Suprapubic skin (tissue), 4 donors: ENCODE data around the gene HAPLN2. TPM values are rescaled to one million over a fixed set of nuclear protein-coding genes. Genes with fewer than 3 reads are reported as not detected.

Source experiments
- DNase-seq, 2 donors: peaks; one replicate each; pipeline ENCODE4 v3.0.0-alpha.2; 2019; ENCODE audit warnings: low spot score in 2 of 2
- H3K27ac ChIP-seq: fragments of 200-600 bp; sonication (generic); one replicate; pipeline ENCODE4 v1.5.1; 2019
- H3K27me3 ChIP-seq: fragments of 200-600 bp; sonication (generic); one replicate; pipeline ENCODE4 v1.5.1; 2019
- H3K36me3 ChIP-seq: fragments of 200-600 bp; sonication (generic); one replicate; pipeline ENCODE4 v1.5.1; 2019
- H3K4me1 ChIP-seq: fragments of 200-600 bp; sonication (generic); one replicate; pipeline ENCODE4 v1.5.1; 2019
- H3K4me3 ChIP-seq: fragments of 200-600 bp; sonication (generic); one replicate; pipeline ENCODE4 v1.5.1; 2019; ENCODE audit warnings: mild to moderate bottlenecking
- H3K9me3 ChIP-seq: fragments of 200-600 bp; sonication (generic); one replicate; pipeline ENCODE4 v1.5.1; 2019
- CTCF ChIP-seq, 2 donors: fragments of 200-600 bp in 1 of 2; fragments of 450-650 bp in 1 of 2; sonication (generic) in 1 of 2; IDR thresholded peaks; one replicate each; pipeline ENCODE4 v1.5.1; 2016 to 2019; ENCODE audit warnings: antibody characterized with exemption in 2 of 2, mild to moderate bottlenecking in 1 of 2, moderate library complexity in 1 of 2
- EP300 ChIP-seq: sonication (generic); formaldehyde crosslinking; IDR thresholded peaks from one replicate; pipeline ENCODE4 v1.6.1; 2017; ENCODE audit warnings: antibody characterized with exemption
- POLR2A ChIP-seq, 2 donors: fragments of 450-650 bp; IDR thresholded peaks; one replicate each; pipeline ENCODE4 v1.6.1; 2017; ENCODE audit warnings: antibody characterized with exemption in 2 of 2, mild to moderate bottlenecking in 2 of 2, moderate library complexity in 2 of 2
- POLR2AphosphoS5 ChIP-seq, 3 donors: sonication (generic); formaldehyde crosslinking; IDR thresholded peaks; one replicate each; pipeline ENCODE4 v1.6.1; 2017; ENCODE audit warnings: antibody characterized with exemption in 3 of 3
- WGBS: methylation state at CpG from one replicate; pipeline ENCODE4 v1.1.5; 2018; 5-methylcytosine and 5-hydroxymethylcytosine counted together
- total RNA-seq, 4 donors: library from RNA; depleted of rRNA; stranded (reverse); fragments of >200 nt; gene quantifications; one replicate each; pipeline ENCODE4 v1.1.0, GENCODE V29; 2016

The HAPLN2 gene
- total RNA-seq, 4 donors from 2014 or later = 1.0 to 2.9 TPM; not detected in 2

DNA sequence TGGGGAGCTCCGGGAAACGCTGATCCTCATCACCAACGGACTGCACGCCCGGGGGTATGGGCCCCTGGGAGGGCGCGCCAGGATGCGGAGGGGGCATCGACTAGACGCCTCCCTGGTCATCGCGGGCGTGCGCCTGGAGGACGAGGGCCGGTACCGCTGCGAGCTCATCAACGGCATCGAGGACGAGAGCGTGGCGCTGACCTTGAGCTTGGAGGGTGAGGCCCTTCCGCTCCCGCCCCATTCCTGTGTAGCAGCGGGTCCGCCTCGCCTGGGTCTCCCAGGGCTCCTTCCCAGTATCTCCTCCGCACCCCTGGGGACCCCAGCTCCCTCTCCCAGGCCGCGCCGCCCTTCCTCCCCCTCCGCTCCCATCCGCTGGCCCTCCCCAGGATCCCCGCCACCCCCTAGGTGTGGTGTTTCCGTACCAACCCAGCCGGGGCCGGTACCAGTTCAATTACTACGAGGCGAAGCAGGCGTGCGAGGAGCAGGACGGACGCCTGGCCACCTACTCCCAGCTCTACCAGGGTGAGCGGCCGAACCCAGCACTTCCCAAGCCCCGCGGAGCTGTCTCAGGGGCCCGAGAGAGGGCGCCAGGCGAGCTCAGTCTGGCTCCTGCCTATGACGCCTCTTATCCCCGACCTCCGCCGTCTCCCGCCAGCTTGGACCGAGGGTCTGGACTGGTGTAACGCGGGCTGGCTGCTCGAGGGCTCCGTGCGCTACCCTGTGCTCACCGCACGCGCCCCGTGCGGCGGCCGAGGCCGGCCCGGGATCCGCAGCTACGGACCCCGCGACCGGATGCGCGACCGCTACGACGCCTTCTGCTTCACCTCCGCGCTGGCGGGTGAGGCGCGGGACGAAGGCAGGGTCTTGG is 5.0 kb downstream of the HAPLN2 start:
- H3K9me3 ChIP-seq = no peaks in the 10 kb centered on the region
- 6% methylated on average over 38 of the region's 87 CpGs for WGBS
- no peaks in the 10 kb centered on the region for H3K36me3 ChIP-seq
- H3K4me3 ChIP-seq = peak overlapping the region; percentile 42
- peaks cover 84% of the 10 kb centered on the region for H3K27me3 ChIP-seq
- TF ChIP-seq POLR2A (IDR thresholded peaks at IDR 0.05) = no peak
- no peak for TF ChIP-seq POLR2AphosphoS5 (IDR thresholded peaks at IDR 0.05)
- TF ChIP-seq CTCF (IDR thresholded peaks at IDR 0.05) = no peak
- no peak for TF ChIP-seq EP300
- H3K27ac ChIP-seq = no peak overlapping the region
- peaks cover 21% of the 10 kb centered on the region for H3K4me1 ChIP-seq
- DNase-seq = no peak

GRCh38 chr1:156624814-156625435 is 5.7 kb downstream of the HAPLN2 start:
- no peaks in the 10 kb centered on the region for H3K36me3 ChIP-seq
- no peaks in the 10 kb centered on the region for H3K9me3 ChIP-seq
- peaks cover 82% of the 10 kb centered on the region for H3K27me3 ChIP-seq
- WGBS = 4% methylated on average over 25 of the region's 55 CpGs
- H3K27ac ChIP-seq = no peak overlapping the region
- TF ChIP-seq CTCF (IDR thresholded peaks at IDR 0.05) = no peak
- no peak for TF ChIP-seq POLR2A (IDR thresholded peaks at IDR 0.05)
- TF ChIP-seq POLR2AphosphoS5 (IDR thresholded peaks at IDR 0.05) = no peak
- TF ChIP-seq EP300 = no peak
- DNase-seq = no peak
- peaks cover 21% of the 10 kb centered on the region for H3K4me1 ChIP-seq
- peak overlapping the region; percentile 42 for H3K4me3 ChIP-seq

DNA sequence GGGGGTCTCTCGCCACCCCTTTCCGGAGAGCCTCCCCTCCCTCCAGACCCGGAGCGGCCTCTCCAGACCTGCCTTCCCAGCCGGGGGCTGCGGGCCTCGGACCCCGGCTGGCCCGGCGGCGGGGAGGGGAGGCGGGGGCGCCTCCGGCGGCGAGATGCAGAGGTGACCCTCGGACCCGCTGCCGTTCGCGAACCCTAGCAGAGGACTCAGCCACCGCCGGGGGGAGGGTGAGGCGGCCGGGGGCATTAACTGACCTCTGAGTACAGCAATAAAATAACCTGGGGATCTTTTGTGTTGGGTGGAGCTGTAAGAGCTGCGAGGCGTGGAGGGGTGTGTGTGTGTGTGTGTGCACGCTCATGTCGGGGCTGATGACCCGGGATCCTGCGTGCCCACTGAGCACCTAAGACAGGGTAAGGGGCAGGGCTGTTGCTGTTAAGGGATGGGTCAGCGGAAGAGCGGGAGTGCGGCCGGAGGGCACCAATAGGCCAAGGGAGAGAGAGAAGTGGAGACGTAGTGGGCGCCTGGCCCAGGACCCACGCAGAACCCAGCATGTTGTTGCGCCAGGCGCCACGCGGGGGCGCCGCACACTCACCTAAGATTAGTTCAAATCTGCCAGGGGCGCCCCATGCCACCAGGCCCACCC is 6.3 kb downstream of the HAPLN2 start:
- TF ChIP-seq EP300 (no peak), POLR2AphosphoS5 (IDR thresholded peaks at IDR 0.05) (no peak), POLR2A (IDR thresholded peaks at IDR 0.05) (no peak), CTCF (IDR thresholded peaks at IDR 0.05) (peak; percentile 65 to 81)
- Histone ChIP-seq H3K27me3 (peaks cover 82% of the 10 kb centered on the region), H3K9me3 (no peaks in the 10 kb centered on the region), H3K27ac (no peak overlapping the region), H3K36me3 (no peaks in the 10 kb centered on the region), H3K4me3 (peak overlapping the region; percentile 42), H3K4me1 (peaks cover 21% of the 10 kb centered on the region)
- 2% methylated on average over 29 of the region's 45 CpGs for WGBS
- DNase-seq = no peak

DNA sequence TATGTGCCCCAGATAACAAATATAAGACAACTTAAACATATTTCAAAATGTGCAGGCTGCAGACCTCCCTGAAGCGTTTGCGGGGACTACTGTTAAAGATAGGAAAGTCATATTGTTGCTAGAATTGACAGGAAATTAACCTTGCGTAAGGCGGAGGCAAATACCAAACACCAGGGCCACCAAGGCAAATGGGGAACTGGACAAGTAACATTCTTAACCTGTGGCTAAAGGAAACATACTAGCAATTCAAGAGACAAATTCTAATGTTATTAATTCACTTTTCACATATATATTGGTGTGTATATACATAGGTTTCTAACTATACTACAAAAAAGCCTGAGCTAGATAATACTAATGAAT is 6.8 kb downstream of the HAPLN2 start:
- TF ChIP-seq POLR2AphosphoS5 (IDR thresholded peaks at IDR 0.05) = no peak
- no peak for TF ChIP-seq CTCF (IDR thresholded peaks at IDR 0.05)
- no peak for TF ChIP-seq EP300
- no peak for TF ChIP-seq POLR2A (IDR thresholded peaks at IDR 0.05)
- Histone ChIP-seq H3K36me3 (no peaks in the 10 kb centered on the region), H3K27ac (no peak overlapping the region), H3K4me1 (peaks cover 21% of the 10 kb centered on the region), H3K4me3 (no peak overlapping the region), H3K27me3 (peaks cover 82% of the 10 kb centered on the region), H3K9me3 (no peaks in the 10 kb centered on the region)
- no peak for DNase-seq
- 48% methylated on average over 4 of the region's 4 CpGs for WGBS
